ENCODE results near the gene EIF4G2. TPM values are rescaled to one million over a fixed set of nuclear protein-coding genes. Genes with fewer than 3 reads are reported as not detected.

Gene EIF4G2
- total and polyA plus RNA-seq, 2 experiments from 2014 or later, result 503 to 638 TPM

- Histone ChIP-seq H3K4me3 (no peak overlapping the region), H3K36me3 (replicated peaks; ENCODE audit: insufficient read depth, low read depth) (no peaks in the 10 kb centered on the region), H3K4me1 (ENCODE audit: insufficient read depth) (peaks cover 8% of the 10 kb centered on the region), H4K20me1 (ENCODE audit: insufficient read depth, poor library complexity, severe bottlenecking) (no peaks in the 10 kb centered on the region), H3K9me2 (replicated peaks; ENCODE audit: insufficient read depth) (no peaks in the 10 kb centered on the region), H3K4me2 (no peak overlapping the region), H2AFZ (no peak overlapping the region), H3K9me3 (ENCODE audit: low read depth) (no peaks in the 10 kb centered on the region), H3K27ac (no peak overlapping the region), H3K79me2 (peaks cover 24% of the 10 kb centered on the region), H3K27me3 (no peaks in the 10 kb centered on the region)
- DNase-seq (ENCODE audit: low spot score), result no peak
- TF ChIP-seq EZH2phosphoT487 (IDR thresholded peaks at IDR 0.05; ENCODE audit: low read depth, severe bottlenecking, unreplicated experiment) (no peak), EZH2 (IDR thresholded peaks at IDR 0.05; ENCODE audit: borderline replicate concordance) (no peak)
- TF ChIP-seq, protein P1, sequence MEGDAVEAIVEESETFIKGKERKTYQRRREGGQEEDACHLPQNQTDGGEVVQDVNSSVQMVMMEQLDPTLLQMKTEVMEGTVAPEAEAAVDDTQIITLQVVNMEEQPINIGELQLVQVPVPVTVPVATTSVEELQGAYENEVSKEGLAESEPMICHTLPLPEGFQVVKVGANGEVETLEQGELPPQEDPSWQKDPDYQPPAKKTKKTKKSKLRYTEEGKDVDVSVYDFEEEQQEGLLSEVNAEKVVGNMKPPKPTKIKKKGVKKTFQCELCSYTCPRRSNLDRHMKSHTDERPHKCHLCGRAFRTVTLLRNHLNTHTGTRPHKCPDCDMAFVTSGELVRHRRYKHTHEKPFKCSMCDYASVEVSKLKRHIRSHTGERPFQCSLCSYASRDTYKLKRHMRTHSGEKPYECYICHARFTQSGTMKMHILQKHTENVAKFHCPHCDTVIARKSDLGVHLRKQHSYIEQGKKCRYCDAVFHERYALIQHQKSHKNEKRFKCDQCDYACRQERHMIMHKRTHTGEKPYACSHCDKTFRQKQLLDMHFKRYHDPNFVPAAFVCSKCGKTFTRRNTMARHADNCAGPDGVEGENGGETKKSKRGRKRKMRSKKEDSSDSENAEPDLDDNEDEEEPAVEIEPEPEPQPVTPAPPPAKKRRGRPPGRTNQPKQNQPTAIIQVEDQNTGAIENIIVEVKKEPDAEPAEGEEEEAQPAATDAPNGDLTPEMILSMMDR (IDR thresholded peaks at IDR 0.05; ENCODE audit: poor library complexity), result no peak
- 81% methylated on average over 2 of the region's 2 CpGs for WGBS (ENCODE audit: low lambda C conversion rate, missing lambda C conversion rate)
These were observed 59.2 kb downstream of the EIF4G2 start for GRCh38 chr11:10749476-10749875.

- Histone ChIP-seq H4K20me1 (ENCODE audit: insufficient read depth, poor library complexity, severe bottlenecking) (no peaks in the 10 kb centered on the region), H3K79me2 (peaks cover 12% of the 10 kb centered on the region), H3K9me2 (replicated peaks; ENCODE audit: insufficient read depth) (no peaks in the 10 kb centered on the region), H2AFZ (no peak overlapping the region), H3K36me3 (replicated peaks; ENCODE audit: insufficient read depth, low read depth) (no peaks in the 10 kb centered on the region), H3K4me1 (ENCODE audit: insufficient read depth) (peaks cover 10% of the 10 kb centered on the region), H3K4me2 (no peak overlapping the region), H3K4me3 (no peak overlapping the region), H3K27ac (no peak overlapping the region), H3K27me3 (no peaks in the 10 kb centered on the region), H3K9me3 (ENCODE audit: low read depth) (no peaks in the 10 kb centered on the region)
- no peak for DNase-seq (ENCODE audit: low spot score)
- TF ChIP-seq, protein P1 (IDR thresholded peaks at IDR 0.05; ENCODE audit: poor library complexity), result no peak
- TF ChIP-seq EZH2 (IDR thresholded peaks at IDR 0.05; ENCODE audit: borderline replicate concordance), result no peak
- no peak for TF ChIP-seq EZH2phosphoT487 (IDR thresholded peaks at IDR 0.05; ENCODE audit: low read depth, severe bottlenecking, unreplicated experiment)
These were observed 61.0 kb downstream of the EIF4G2 start for GRCh38 chr11:10747733-10748132.

Small RNAs within 50 kb of the gene (small RNA-seq; reads per million reads assigned to genes)
- not detected for gene SNORD97

Other genes starting within 250 kb of the EIF4G2 start
- gene LYVE1, start 240.3 kb downstream of the EIF4G2 start, total RNA-seq, result 4.5 and 9.1 TPM in 2 replicates
- gene LYVE1, start 240.3 kb downstream of the EIF4G2 start, polyA plus RNA-seq, result 2.9 and 4.3 TPM in 2 replicates
- gene IRAG1, start 115.2 kb downstream of the EIF4G2 start, total RNA-seq, result 5.7 and 7.1 TPM in 2 replicates
- 3.1 and 3.2 TPM in 2 replicates for gene IRAG1, start 115.2 kb downstream of the EIF4G2 start, polyA plus RNA-seq
- 28.0 and 29.1 TPM in 2 replicates for gene CTR9, start 57.7 kb downstream of the EIF4G2 start, total RNA-seq
- 23.6 and 24.4 TPM in 2 replicates for gene CTR9, start 57.7 kb downstream of the EIF4G2 start, polyA plus RNA-seq
- gene ZBED5, start 49.1 kb upstream of the EIF4G2 start, total RNA-seq, result 39.5 and 46.2 TPM in 2 replicates
- 29.3 and 30.5 TPM in 2 replicates for gene ZBED5, start 49.1 kb upstream of the EIF4G2 start, polyA plus RNA-seq